ENCODE results near the gene MAGEA8.

MAGEA8 gene

GRCh38 chrX:149898554-149898953 lies 17.6 kb downstream of the MAGEA8 start:
- no peak for TF ChIP-seq CTCF (IDR thresholded peaks at IDR 0.05; ENCODE audit: low read length, missing control alignments)
- no peak overlapping the region for H3K4me3 ChIP-seq (replicated peaks; ENCODE audit: low read depth, low read length)
- DNase-seq (ENCODE audit: low read depth) = no peak

- peak; percentile 31 for TF ChIP-seq CTCF (IDR thresholded peaks at IDR 0.05; ENCODE audit: low read length, missing control alignments)
- peak overlapping the region; percentile 38 for H3K4me3 ChIP-seq (replicated peaks; ENCODE audit: low read depth, low read length)
- peak; percentile 11 for DNase-seq (ENCODE audit: low read depth)
These were observed 23.1 kb downstream of the MAGEA8 start for GRCh38 chrX:149903889-149904748.

- no peak for DNase-seq (ENCODE audit: low read depth)
- TF ChIP-seq CTCF (IDR thresholded peaks at IDR 0.05; ENCODE audit: low read length, missing control alignments) = no peak
- H3K4me3 ChIP-seq (replicated peaks; ENCODE audit: low read depth, low read length) = no peak overlapping the region
These were observed 27.3 kb downstream of the MAGEA8 start for GRCh38 chrX:149908308-149908707.

GRCh38 chrX:149908727-149909126 lies 27.7 kb downstream of the MAGEA8 start:
- H3K4me3 ChIP-seq (replicated peaks; ENCODE audit: low read depth, low read length) = no peak overlapping the region
- DNase-seq (ENCODE audit: low read depth) = no peak
- no peak for TF ChIP-seq CTCF (IDR thresholded peaks at IDR 0.05; ENCODE audit: low read length, missing control alignments)

GRCh38 chrX:149909324-149910177 lies 28.6 kb downstream of the MAGEA8 start:
- no peak for TF ChIP-seq CTCF (IDR thresholded peaks at IDR 0.05; ENCODE audit: low read length, missing control alignments)
- no peak overlapping the region for H3K4me3 ChIP-seq (replicated peaks; ENCODE audit: low read depth, low read length)
- no peak for DNase-seq (ENCODE audit: low read depth)

- no peak for TF ChIP-seq CTCF (IDR thresholded peaks at IDR 0.05; ENCODE audit: low read length, missing control alignments)
- H3K4me3 ChIP-seq (replicated peaks; ENCODE audit: low read depth, low read length) = no peak overlapping the region
- no peak for DNase-seq (ENCODE audit: low read depth)
These were observed 29.3 kb downstream of the MAGEA8 start for GRCh38 chrX:149910178-149910695.

All from fibroblast of pulmonary artery (primary cell).